Measurements from ENCODE around the gene TTLL7. TPM values are rescaled to one million over a fixed set of nuclear protein-coding genes. Genes with fewer than 3 reads are reported as not detected.
"Not testable (repeated sequence)": the region's sequence is repeated elsewhere in the genome, so short reads cannot be mapped to it uniquely, and the experiment has no call there.

TTLL7 gene
- total RNA-seq, 2 experiments from 2014 or later, result 0.76 to 0.90 TPM

GRCh38 chr1:83922431-83922830 lies 76.5 kb downstream of the TTLL7 start:
- CTCF ChIA-PET, result interaction anchor here (1.4 kb wide), 1 partner anchor 17 kb away, joined by 3 read pairs; no protein-coding TSS in a partner anchor
- Mint-ChIP-seq H3K4me1 (ENCODE audit: low read depth) (no peaks in the 10 kb centered on the region), H3K36me3 (no peaks in the 10 kb centered on the region), H3K27ac (no peak overlapping the region), H3K27me3 (peaks cover 4% of the 10 kb centered on the region), H3K9me3 (no peaks in the 10 kb centered on the region), H3K4me3 (no peak overlapping the region)
- intact Hi-C loops (cut with micrococcal nuclease), result no loop called here
- DNase-seq, result no peak
- POLR2A ChIA-PET, result no interaction called here

GRCh38 chr1:83920320-83920719 lies 78.6 kb downstream of the TTLL7 start:
- no peaks in the 10 kb centered on the region for H3K4me1 Mint-ChIP-seq (ENCODE audit: low read depth)
- no peak overlapping the region for H3K4me3 Mint-ChIP-seq
- intact Hi-C loops (cut with micrococcal nuclease), result no loop called here
- DNase-seq, result no peak
- ChIA-PET POLR2A (no interaction called here), CTCF (no interaction called here)
- no peaks in the 10 kb centered on the region for H3K9me3 Mint-ChIP-seq
- peaks cover 4% of the 10 kb centered on the region for H3K27me3 Mint-ChIP-seq
- H3K36me3 Mint-ChIP-seq, result no peaks in the 10 kb centered on the region
- no peak overlapping the region for H3K27ac Mint-ChIP-seq

- intact Hi-C loops (cut with micrococcal nuclease), result no loop called here
- Mint-ChIP-seq H3K4me3 (no peak overlapping the region), H3K36me3 (no peaks in the 10 kb centered on the region), H3K27ac (no peak overlapping the region), H3K27me3 (peaks cover 7% of the 10 kb centered on the region), H3K4me1 (ENCODE audit: low read depth) (no peaks in the 10 kb centered on the region), H3K9me3 (no peaks in the 10 kb centered on the region)
- DNase-seq, result no peak
- ChIA-PET POLR2A (no interaction called here), CTCF (no interaction called here)
Measured at GRCh38 chr1:83919872-83920271, 79.1 kb downstream of the TTLL7 start.

GRCh38 chr1:83918688-83919285 lies 80.1 kb downstream of the TTLL7 start:
- intact Hi-C loops (cut with micrococcal nuclease), result no loop called here
- Mint-ChIP-seq H3K9me3 (no peaks in the 10 kb centered on the region), H3K4me3 (no peak overlapping the region), H3K27ac (no peak overlapping the region), H3K27me3 (peaks cover 14% of the 10 kb centered on the region), H3K36me3 (no peaks in the 10 kb centered on the region), H3K4me1 (ENCODE audit: low read depth) (no peaks in the 10 kb centered on the region)
- CTCF ChIA-PET, result interaction anchor here (0.9 to 1.5 kb wide), 2 partner anchors 8 to 13 kb away, joined by 4 read pairs; no protein-coding TSS in a partner anchor
- POLR2A ChIA-PET, result no interaction called here
- DNase-seq, result no peak

GRCh38 chr1:83917959-83918358 lies 81.0 kb downstream of the TTLL7 start:
- no peak for DNase-seq
- no peaks in the 10 kb centered on the region for H3K36me3 Mint-ChIP-seq
- POLR2A ChIA-PET, result no interaction called here
- CTCF ChIA-PET, result interaction anchor here (0.9 to 1.5 kb wide), 2 partner anchors 9 to 12 kb away, joined by 4 read pairs; no protein-coding TSS in a partner anchor
- no peak overlapping the region for H3K27ac Mint-ChIP-seq
- H3K4me1 Mint-ChIP-seq (ENCODE audit: low read depth), result no peaks in the 10 kb centered on the region
- H3K9me3 Mint-ChIP-seq, result no peaks in the 10 kb centered on the region
- intact Hi-C loops (cut with micrococcal nuclease), result no loop called here
- no peak overlapping the region for H3K4me3 Mint-ChIP-seq
- peaks cover 17% of the 10 kb centered on the region for H3K27me3 Mint-ChIP-seq

- H3K4me3 Mint-ChIP-seq; H3K9me3 Mint-ChIP-seq; H3K36me3 Mint-ChIP-seq; H3K27ac Mint-ChIP-seq; POLR2A ChIA-PET; CTCF ChIA-PET; H3K4me1 Mint-ChIP-seq (ENCODE audit: low read depth); DNase-seq; intact Hi-C loops (cut with micrococcal nuclease): not testable (repeated sequence)
- peaks cover 19% of the 10 kb centered on the region for H3K27me3 Mint-ChIP-seq
Measured at GRCh38 chr1:83916094-83916493, 82.8 kb downstream of the TTLL7 start.

GRCh38 chr1:83912876-83913275 lies 86.1 kb downstream of the TTLL7 start:
- CTCF ChIA-PET, result interaction anchor here (1.1 to 1.3 kb wide), 3 partner anchors 20 to 859 kb away, joined by 3 to 5 read pairs (median 4); no protein-coding TSS in a partner anchor
- Mint-ChIP-seq H3K27me3 (peaks cover 19% of the 10 kb centered on the region), H3K36me3 (no peaks in the 10 kb centered on the region), H3K9me3 (no peaks in the 10 kb centered on the region), H3K4me3 (no peak overlapping the region), H3K4me1 (ENCODE audit: low read depth) (no peaks in the 10 kb centered on the region), H3K27ac (no peak overlapping the region)
- intact Hi-C loops (cut with micrococcal nuclease), result no loop called here
- DNase-seq, result no peak
- POLR2A ChIA-PET, result no interaction called here

- intact Hi-C loops (cut with micrococcal nuclease), result no loop called here
Measured at GRCh38 chr1:83910461-83910860, 88.5 kb downstream of the TTLL7 start.

GRCh38 chr1:83909687-83910086 lies 89.2 kb downstream of the TTLL7 start:
- H3K27ac Mint-ChIP-seq, result no peak overlapping the region
- no peaks in the 10 kb centered on the region for H3K9me3 Mint-ChIP-seq
- ChIA-PET POLR2A (no interaction called here), CTCF (interaction anchor here (0.6 to 1.6 kb wide), 4 partner anchors 211 to 832 kb away, joined by 3 read pairs; no protein-coding TSS in a partner anchor)
- H3K4me3 Mint-ChIP-seq, result no peak overlapping the region
- no peaks in the 10 kb centered on the region for H3K4me1 Mint-ChIP-seq (ENCODE audit: low read depth)
- no peaks in the 10 kb centered on the region for H3K36me3 Mint-ChIP-seq
- intact Hi-C loops (cut with micrococcal nuclease), result loop anchor here (5.0 to 10.0 kb wide), 2 partner anchors 215 to 863 kb away; no protein-coding TSS in a partner anchor
- peaks cover 23% of the 10 kb centered on the region for H3K27me3 Mint-ChIP-seq
- no peak for DNase-seq

More at GRCh38 chr1:83910461-83910860, 88.5 kb downstream of the TTLL7 start:
- no peaks in the 10 kb centered on the region for H3K36me3 Mint-ChIP-seq
- H3K4me1 Mint-ChIP-seq (ENCODE audit: low read depth), result no peaks in the 10 kb centered on the region
- H3K27me3 Mint-ChIP-seq, result peaks cover 27% of the 10 kb centered on the region
- CTCF ChIA-PET, result interaction anchor here (0.6 kb wide), 1 partner anchor 213 kb away, joined by 3 read pairs; no protein-coding TSS in a partner anchor
- H3K4me3 Mint-ChIP-seq, result no peak overlapping the region
- no peak overlapping the region for H3K27ac Mint-ChIP-seq
- POLR2A ChIA-PET, result no interaction called here
- no peaks in the 10 kb centered on the region for H3K9me3 Mint-ChIP-seq
- no peak for DNase-seq

GRCh38 chr1:83905315-83905907 lies 93.5 kb downstream of the TTLL7 start:
- Mint-ChIP-seq H3K4me1 (ENCODE audit: low read depth) (no peaks in the 10 kb centered on the region), H3K9me3 (no peaks in the 10 kb centered on the region), H3K27me3 (peaks cover 13% of the 10 kb centered on the region), H3K4me3 (no peak overlapping the region), H3K27ac (no peak overlapping the region), H3K36me3 (no peaks in the 10 kb centered on the region)
- intact Hi-C loops (cut with micrococcal nuclease), result loop anchor here (2.0 to 10.0 kb wide), 3 partner anchors 219 to 867 kb away; no protein-coding TSS in a partner anchor
- no peak for DNase-seq
- CTCF ChIA-PET, result interaction anchor here (0.6 to 4.0 kb wide), 8 partner anchors 13 to 867 kb away, joined by 3 to 23 read pairs (median 4); no protein-coding TSS in a partner anchor
- POLR2A ChIA-PET, result no interaction called here

GRCh38 chr1:83901547-83902155 lies 97.3 kb downstream of the TTLL7 start:
- intact Hi-C loops (cut with micrococcal nuclease), result loop anchor here (10.0 kb wide), 1 partner anchor 223 kb away; no protein-coding TSS in a partner anchor
- Mint-ChIP-seq H3K27me3 (peaks cover 2% of the 10 kb centered on the region), H3K4me1 (ENCODE audit: low read depth) (no peaks in the 10 kb centered on the region), H3K9me3 (no peaks in the 10 kb centered on the region), H3K27ac (no peak overlapping the region), H3K36me3 (no peaks in the 10 kb centered on the region), H3K4me3 (no peak overlapping the region)
- DNase-seq, result no peak
- ChIA-PET CTCF (no interaction called here), POLR2A (no interaction called here)

GRCh38 chr1:83900524-83900923 lies 98.4 kb downstream of the TTLL7 start:
- Mint-ChIP-seq H3K27ac (no peak overlapping the region), H3K27me3 (no peaks in the 10 kb centered on the region), H3K4me1 (ENCODE audit: low read depth) (no peaks in the 10 kb centered on the region), H3K36me3 (no peaks in the 10 kb centered on the region), H3K9me3 (no peaks in the 10 kb centered on the region), H3K4me3 (no peak overlapping the region)
- intact Hi-C loops (cut with micrococcal nuclease), result loop anchor here (10.0 kb wide), 1 partner anchor 224 kb away; no protein-coding TSS in a partner anchor
- ChIA-PET CTCF (no interaction called here), POLR2A (no interaction called here)
- no peak for DNase-seq

All from activated CD4-positive, alpha-beta memory T cell treated with anti-CD3 and anti-CD28 coated beads for 36 hours (primary cell).